Measurements from ENCODE around the gene XXYLT1.

DNA sequence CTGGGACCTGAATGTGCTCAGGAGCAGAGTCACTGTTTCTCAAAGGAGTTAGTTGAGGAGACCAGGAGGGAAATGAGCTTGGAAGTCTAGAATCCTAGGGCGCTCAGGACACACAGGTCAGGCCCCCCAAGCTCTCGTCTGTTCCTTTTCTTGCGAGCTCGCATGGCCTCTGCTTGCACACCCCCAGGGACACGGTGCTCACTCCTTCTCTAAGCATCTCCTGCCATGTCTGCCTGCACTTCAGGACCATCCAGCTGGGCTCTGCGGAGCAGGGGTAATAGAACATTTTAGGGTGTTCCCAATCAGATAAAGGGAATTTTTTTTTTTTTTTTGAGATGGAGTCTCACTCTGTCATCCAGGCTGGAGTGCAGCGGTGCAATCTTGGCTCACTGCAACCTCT lies 213.2 kb downstream of the XXYLT1 start:
- TF ChIP-seq, protein P1, sequence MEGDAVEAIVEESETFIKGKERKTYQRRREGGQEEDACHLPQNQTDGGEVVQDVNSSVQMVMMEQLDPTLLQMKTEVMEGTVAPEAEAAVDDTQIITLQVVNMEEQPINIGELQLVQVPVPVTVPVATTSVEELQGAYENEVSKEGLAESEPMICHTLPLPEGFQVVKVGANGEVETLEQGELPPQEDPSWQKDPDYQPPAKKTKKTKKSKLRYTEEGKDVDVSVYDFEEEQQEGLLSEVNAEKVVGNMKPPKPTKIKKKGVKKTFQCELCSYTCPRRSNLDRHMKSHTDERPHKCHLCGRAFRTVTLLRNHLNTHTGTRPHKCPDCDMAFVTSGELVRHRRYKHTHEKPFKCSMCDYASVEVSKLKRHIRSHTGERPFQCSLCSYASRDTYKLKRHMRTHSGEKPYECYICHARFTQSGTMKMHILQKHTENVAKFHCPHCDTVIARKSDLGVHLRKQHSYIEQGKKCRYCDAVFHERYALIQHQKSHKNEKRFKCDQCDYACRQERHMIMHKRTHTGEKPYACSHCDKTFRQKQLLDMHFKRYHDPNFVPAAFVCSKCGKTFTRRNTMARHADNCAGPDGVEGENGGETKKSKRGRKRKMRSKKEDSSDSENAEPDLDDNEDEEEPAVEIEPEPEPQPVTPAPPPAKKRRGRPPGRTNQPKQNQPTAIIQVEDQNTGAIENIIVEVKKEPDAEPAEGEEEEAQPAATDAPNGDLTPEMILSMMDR (IDR thresholded peaks at IDR 0.05; ENCODE audit: insufficient read depth, low read length, poor library complexity, severe bottlenecking), result no peak
- TF ChIP-seq EZH2phosphoT487 (conservative IDR thresholded peaks at IDR 0.05; ENCODE audit: low read length), result no peak

Measured in SU-DHL-6 (cell line).